SU-DHL-6 (cell line): ENCODE data around the gene KRT2.

Experiments
- H2AFZ ChIP-seq: fragments of 200-600 bp; sonication (generic); 2 replicates; pipeline ENCODE4 v1.6.1; 2014; ENCODE audit warnings: low read depth, mild to moderate bottlenecking, moderate library complexity, mixed read lengths, antibody characterized with exemption, low read length; ENCODE audit not compliant: severe bottlenecking
- H3F3A ChIP-seq: fragments of 200-600 bp; shearing (Covaris generic); 2 replicates; pipeline ENCODE4 v1.6.0; 2016; ENCODE audit warnings: antibody characterized with exemption, mild to moderate bottlenecking; ENCODE audit not compliant: insufficient read depth
- H3K27ac ChIP-seq: fragments of 200-600 bp; sonication (generic); 2 replicates; pipeline ENCODE4 v1.5.1; 2016; ENCODE audit warnings: low read depth, mild to moderate bottlenecking, low read length, moderate library complexity, mixed read lengths
- H3K27me3 ChIP-seq: fragments of 200-600 bp; sonication (generic), shearing (Covaris generic); 2 replicates; pipeline ENCODE4 v1.6.0; 2014; ENCODE audit warnings: mild to moderate bottlenecking, low read length
- H3K36me3 ChIP-seq: fragments of 200-600 bp; sonication (generic); 2 replicates; pipeline ENCODE4 v1.6.1; 2014; ENCODE audit warnings: mild to moderate bottlenecking, low read length, mixed read lengths
- H3K4me2 ChIP-seq: fragments of 300-600, 200-600 bp; shearing (Covaris generic), sonication (generic); 2 replicates; pipeline ENCODE4 v1.6.0; 2014; ENCODE audit warnings: low read length, low read depth, mild to moderate bottlenecking; ENCODE audit not compliant: poor library complexity, severe bottlenecking
- H3K4me3 ChIP-seq: fragments of 200-600 bp; sonication (generic); 2 replicates; pipeline ENCODE4 v1.5.1; 2014; ENCODE audit warnings: antibody characterized with exemption, low read length, mild to moderate bottlenecking, mixed read lengths; ENCODE audit not compliant: insufficient read depth, poor library complexity, severe bottlenecking
- H3K79me2 ChIP-seq: fragments of 200-600 bp; sonication (generic); 2 replicates; pipeline ENCODE4 v1.6.1; 2014; ENCODE audit warnings: mild to moderate bottlenecking, low read length, moderate library complexity; ENCODE audit not compliant: insufficient read depth
- H3K9ac ChIP-seq: fragments of 200-600 bp; sonication (generic); 2 replicates; pipeline ENCODE4 v1.7.0; 2014; ENCODE audit warnings: mild to moderate bottlenecking, low read length
- H3K9me2 ChIP-seq: fragments of 200-600 bp; sonication (generic); replicated peaks from 2 replicates; pipeline ENCODE4 v1.6.1; 2014; ENCODE audit warnings: low read length; ENCODE audit not compliant: insufficient read depth
- H3K9me3 ChIP-seq: fragments of 200-600 bp; sonication (generic); 2 replicates; pipeline ENCODE4 v1.6.1; 2014; ENCODE audit warnings: low read length, mixed read lengths; ENCODE audit not compliant: insufficient read depth
- H4K20me1 ChIP-seq: fragments of 200-600 bp; sonication (generic); 2 replicates; pipeline ENCODE4 v1.6.1; 2014; ENCODE audit warnings: low read depth, mild to moderate bottlenecking, antibody characterized with exemption, low read length, moderate library complexity, mixed read lengths
- EZH2phosphoT487 ChIP-seq: fragments of 200-600 bp; sonication (generic), shearing (Covaris generic); conservative IDR thresholded peaks from 2 replicates; pipeline ENCODE4 v1.6.1; 2018; ENCODE audit warnings: mild to moderate bottlenecking, antibody characterized with exemption, low read length, moderate library complexity, mixed read lengths
- TF ChIP-seq, protein P1 (sequence below): fragments of 200-600 bp; sonication (generic); IDR thresholded peaks from one replicate; pipeline ENCODE4 v1.5.1; 2017; ENCODE audit warnings: antibody characterized with exemption, mild to moderate bottlenecking, low read length, moderate library complexity; ENCODE audit not compliant: insufficient read depth, poor library complexity, severe bottlenecking

The KRT2 gene

DNA sequence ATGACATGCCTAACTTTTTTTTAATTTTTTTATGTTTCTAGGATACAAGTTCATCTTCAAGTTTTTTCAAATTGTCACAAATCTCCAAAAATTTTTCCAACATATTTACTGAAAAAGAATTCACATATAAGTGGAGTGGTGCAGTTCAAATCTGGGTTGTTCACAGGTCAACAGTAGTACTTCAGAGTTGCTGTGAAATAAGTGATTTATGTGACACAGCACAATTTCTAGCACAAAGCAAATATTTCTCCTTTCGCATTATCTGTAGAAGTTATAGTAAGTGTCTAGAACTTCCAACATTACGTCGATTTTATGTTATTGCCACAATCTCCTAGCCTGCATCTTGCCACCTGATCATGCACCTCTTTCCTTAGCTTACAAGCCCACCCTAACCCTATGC is 9.7 kb upstream of the KRT2 start:
- H4K20me1 ChIP-seq, result no peaks in the 10 kb centered on the region
- TF ChIP-seq EZH2phosphoT487, result no peak
- TF ChIP-seq, protein P1, sequence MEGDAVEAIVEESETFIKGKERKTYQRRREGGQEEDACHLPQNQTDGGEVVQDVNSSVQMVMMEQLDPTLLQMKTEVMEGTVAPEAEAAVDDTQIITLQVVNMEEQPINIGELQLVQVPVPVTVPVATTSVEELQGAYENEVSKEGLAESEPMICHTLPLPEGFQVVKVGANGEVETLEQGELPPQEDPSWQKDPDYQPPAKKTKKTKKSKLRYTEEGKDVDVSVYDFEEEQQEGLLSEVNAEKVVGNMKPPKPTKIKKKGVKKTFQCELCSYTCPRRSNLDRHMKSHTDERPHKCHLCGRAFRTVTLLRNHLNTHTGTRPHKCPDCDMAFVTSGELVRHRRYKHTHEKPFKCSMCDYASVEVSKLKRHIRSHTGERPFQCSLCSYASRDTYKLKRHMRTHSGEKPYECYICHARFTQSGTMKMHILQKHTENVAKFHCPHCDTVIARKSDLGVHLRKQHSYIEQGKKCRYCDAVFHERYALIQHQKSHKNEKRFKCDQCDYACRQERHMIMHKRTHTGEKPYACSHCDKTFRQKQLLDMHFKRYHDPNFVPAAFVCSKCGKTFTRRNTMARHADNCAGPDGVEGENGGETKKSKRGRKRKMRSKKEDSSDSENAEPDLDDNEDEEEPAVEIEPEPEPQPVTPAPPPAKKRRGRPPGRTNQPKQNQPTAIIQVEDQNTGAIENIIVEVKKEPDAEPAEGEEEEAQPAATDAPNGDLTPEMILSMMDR, result no peak
- no peaks in the 10 kb centered on the region for H3K9me3 ChIP-seq
- no peak overlapping the region for H2AFZ ChIP-seq
- no peaks in the 10 kb centered on the region for H3F3A ChIP-seq
- H3K79me2 ChIP-seq, result no peaks in the 10 kb centered on the region
- no peak overlapping the region for H3K27ac ChIP-seq
- H3K36me3 ChIP-seq, result no peaks in the 10 kb centered on the region
- H3K9me2 ChIP-seq, result no peaks in the 10 kb centered on the region
- H3K27me3 ChIP-seq, result no peaks in the 10 kb centered on the region
- H3K4me2 ChIP-seq, result no peak overlapping the region
- H3K9ac ChIP-seq, result no peak overlapping the region
- no peak overlapping the region for H3K4me3 ChIP-seq

DNA sequence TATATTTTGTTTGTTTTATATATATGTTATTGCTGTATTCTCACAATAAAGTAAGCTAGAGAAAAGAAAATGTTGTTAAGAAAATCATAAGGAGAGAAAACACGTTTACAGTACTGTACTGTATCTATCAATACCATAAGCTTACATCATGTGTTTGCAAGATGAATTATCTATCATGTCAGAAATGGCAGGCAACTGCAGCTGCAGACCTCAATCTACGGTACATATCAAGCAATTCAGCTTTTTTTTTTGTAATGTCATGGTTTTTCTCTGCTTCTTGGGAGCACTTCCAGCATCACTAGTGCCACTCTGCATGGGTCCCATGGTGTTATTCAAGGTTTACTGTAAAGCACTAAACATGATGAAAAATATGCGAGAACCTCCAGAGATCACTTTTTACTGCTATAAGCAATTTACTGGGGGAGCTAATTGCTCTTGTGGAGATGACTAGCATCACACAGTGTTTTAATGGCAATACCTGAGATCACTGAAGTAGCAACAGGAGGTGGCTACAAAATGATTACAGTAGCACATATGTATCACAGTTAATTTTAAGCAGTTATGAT is 9.0 kb upstream of the KRT2 start:
- no peak for TF ChIP-seq EZH2phosphoT487
- TF ChIP-seq, protein P1, result no peak
- Histone ChIP-seq H3K9ac (no peak overlapping the region), H3K27ac (no peak overlapping the region), H3K27me3 (no peaks in the 10 kb centered on the region), H3K4me3 (no peak overlapping the region), H3K9me2 (no peaks in the 10 kb centered on the region), H3K36me3 (no peaks in the 10 kb centered on the region), H2AFZ (no peak overlapping the region), H3K4me2 (no peak overlapping the region), H3K79me2 (no peaks in the 10 kb centered on the region), H4K20me1 (no peaks in the 10 kb centered on the region), H3K9me3 (no peaks in the 10 kb centered on the region), H3F3A (no peaks in the 10 kb centered on the region)

DNA sequence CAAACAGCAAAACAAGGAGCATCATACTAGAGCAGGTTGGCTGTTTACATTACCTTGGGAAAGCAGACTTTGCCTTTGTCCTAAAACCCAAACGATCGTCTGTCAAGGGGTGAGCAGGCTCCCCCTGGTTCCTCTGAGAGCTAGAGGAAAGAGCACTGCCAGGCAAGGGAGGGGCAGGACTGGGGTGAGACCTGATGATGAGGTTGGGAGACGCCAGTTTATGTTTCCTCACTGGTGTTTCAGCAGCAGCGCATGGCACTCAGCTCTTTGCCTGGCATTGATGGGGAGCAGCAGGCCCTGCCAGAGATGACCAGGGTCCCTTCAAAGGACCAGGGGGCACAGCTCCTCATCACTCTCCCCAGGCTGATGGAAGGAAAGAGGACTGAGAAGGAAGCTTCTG is 7.9 kb upstream of the KRT2 start:
- H3F3A ChIP-seq, result no peaks in the 10 kb centered on the region
- no peaks in the 10 kb centered on the region for H3K79me2 ChIP-seq
- no peak overlapping the region for H2AFZ ChIP-seq
- H3K9me2 ChIP-seq, result no peaks in the 10 kb centered on the region
- H3K9me3 ChIP-seq, result no peaks in the 10 kb centered on the region
- no peak overlapping the region for H3K4me3 ChIP-seq
- H4K20me1 ChIP-seq, result no peaks in the 10 kb centered on the region
- TF ChIP-seq, protein P1, result no peak
- TF ChIP-seq EZH2phosphoT487, result no peak
- H3K36me3 ChIP-seq, result no peaks in the 10 kb centered on the region
- no peak overlapping the region for H3K27ac ChIP-seq
- H3K27me3 ChIP-seq, result no peaks in the 10 kb centered on the region
- no peak overlapping the region for H3K4me2 ChIP-seq
- no peak overlapping the region for H3K9ac ChIP-seq
